Keratinocyte (primary cell): ENCODE measurements around the gene SPON1. TPM values are rescaled to one million over a fixed set of nuclear protein-coding genes. Genes with fewer than 3 reads are reported as not detected.

Experiments
- DNase-seq: peaks from one replicate; pipeline ENCODE4 v3.0.0-alpha.2; 2011; ENCODE audit warnings: low read depth, missing footprints, low spot score
- FAIRE-seq: peaks from 2 replicates; lab custom pipeline; 2011; peaks lifted over from hg19 to GRCh38; lab: Jason Lieb, UNC
- H2AFZ ChIP-seq: 2 replicates; pipeline ENCODE4 v1.6.0; 2012; ENCODE audit warnings: low read length, control low read depth, inconsistent platforms; ENCODE audit not compliant: control insufficient read depth
- H3K27ac ChIP-seq: 2 replicates; pipeline ENCODE4 v1.5.1; 2011; ENCODE audit warnings: low read length; ENCODE audit not compliant: control insufficient read depth, insufficient read depth
- H3K27me3 ChIP-seq: 3 replicates; pipeline ENCODE4 v1.6.0; 2011; ENCODE audit warnings: low read length; ENCODE audit not compliant: control insufficient read depth, insufficient read depth; ENCODE audit errors: extremely low read depth
- H3K36me3 ChIP-seq, 2 experiments: 2 replicates in 1 of 2; 3 replicates in 1 of 2; pipeline ENCODE4 v1.5.1; 2011; ENCODE audit warnings: low read length in 2 of 2, mild to moderate bottlenecking in 1 of 2; ENCODE audit not compliant: control insufficient read depth in 2 of 2, insufficient read depth in 2 of 2; ENCODE audit errors: extremely low read depth in 1 of 2
- H3K4me1 ChIP-seq: 3 replicates; pipeline ENCODE4 v1.5.1; 2011; ENCODE audit warnings: low read length; ENCODE audit not compliant: control insufficient read depth, insufficient read depth; ENCODE audit errors: extremely low read depth
- H3K4me2 ChIP-seq: 3 replicates; pipeline ENCODE4 v1.6.0; 2011; ENCODE audit warnings: low read depth, low read length; ENCODE audit not compliant: control insufficient read depth, insufficient read depth; ENCODE audit errors: extremely low read depth
- H3K4me3 ChIP-seq, 3 experiments: fragments of 200-600 bp in 1 of 3; sonication (generic) in 1 of 3; 2 replicates in 2 of 3; 3 replicates in 1 of 3; pipeline ENCODE4 v1.5.1; 2011 to 2016; ENCODE audit warnings: low read length in 3 of 3, mild to moderate bottlenecking in 3 of 3, control low read depth in 2 of 3, inconsistent platforms in 1 of 3, low read depth in 1 of 3, mixed read lengths in 1 of 3, mixed run types in 1 of 3, moderate library complexity in 1 of 3; ENCODE audit not compliant: control insufficient read depth in 2 of 3, insufficient read depth in 2 of 3; ENCODE audit errors: extremely low read depth in 1 of 3
- H3K79me2 ChIP-seq: 2 replicates; pipeline ENCODE4 v1.6.0; 2012; ENCODE audit warnings: low read length; ENCODE audit not compliant: control insufficient read depth, insufficient read depth
- H3K9ac ChIP-seq: 3 replicates; pipeline ENCODE4 v1.6.0; 2011; ENCODE audit warnings: low read length; ENCODE audit not compliant: control insufficient read depth, insufficient read depth; ENCODE audit errors: extremely low read depth
- H3K9me1 ChIP-seq: 3 replicates; pipeline ENCODE4 v1.6.0; 2011; ENCODE audit warnings: low read length; ENCODE audit not compliant: control insufficient read depth, insufficient read depth; ENCODE audit errors: extremely low read depth
- H3K9me3 ChIP-seq: 2 replicates; pipeline ENCODE4 v1.5.1; 2012; ENCODE audit warnings: low read depth, low read length; ENCODE audit not compliant: control insufficient read depth
- H4K20me1 ChIP-seq: 3 replicates; pipeline ENCODE4 v1.6.0; 2011; ENCODE audit warnings: low read length; ENCODE audit not compliant: control insufficient read depth, insufficient read depth; ENCODE audit errors: extremely low read depth
- EZH2 ChIP-seq: IDR thresholded peaks from one replicate; pipeline ENCODE4 v1.6.1; 2012; ENCODE audit warnings: inconsistent platforms, mild to moderate bottlenecking, low read length, moderate library complexity
- dilution Hi-C: fragments of 300-500 bp; cut with MboI; formaldehyde crosslinking; loops from one replicate; pipeline ENCODE4 v1.7.0; 2020; ENCODE audit warnings: low sequenced_read_pairs; ENCODE audit not compliant: extremely low pct_ligation_motif_present
- polyA plus RNA-seq, 5 experiments: library from polyadenylated mRNA; depleted of rRNA in 3 of 5; stranded (reverse) in 3 of 5; stranded (forward) in 1 of 5; unstranded in 1 of 5; fragments of >200 nt; gene quantifications; 1 replicate in 1 of 5; 2 replicates in 3 of 5; 3 replicates in 1 of 5; pipeline versions ENCODE4 v1.2.1 to v1.2.3, GENCODE V29; 2011 to 2012; ENCODE audit warnings: missing spikeins in 2 of 5, low read depth in 1 of 5, low replicate concordance in 1 of 5
- TF ChIP-seq, protein P1 (sequence below), 3 experiments: IDR thresholded peaks in 1 of 3; conservative IDR thresholded peaks in 1 of 3; optimal IDR thresholded peaks in 1 of 3; 2 replicates in 2 of 3; 3 replicates in 1 of 3; pipeline versions ENCODE3 to v1.5.1; 2011; ENCODE audit warnings: low read length in 3 of 3, mild to moderate bottlenecking in 3 of 3, moderate library complexity in 2 of 3, control low read depth in 1 of 3, inconsistent platforms in 1 of 3; ENCODE audit not compliant: insufficient read depth in 2 of 3; ENCODE audit errors: extremely low read depth in 1 of 3

Gene SPON1
- polyA plus RNA-seq, 1 donor (not counting 4 experiments of a cell fraction or from before 2014, with no cell fraction given) = not detected

DNA sequence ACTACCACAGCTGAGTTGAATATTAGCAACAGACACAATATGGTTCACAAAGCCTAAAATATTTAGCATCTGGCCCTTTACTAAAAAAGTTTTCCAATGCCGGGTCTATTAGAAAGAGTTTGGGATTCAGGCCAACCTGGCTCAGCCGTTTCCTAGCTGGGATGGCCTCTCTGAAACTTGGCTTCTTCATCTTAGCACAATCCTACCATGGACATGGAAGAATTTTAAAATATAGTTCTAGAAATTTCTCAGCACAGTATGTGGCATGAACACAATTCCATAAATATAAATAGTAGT, 292.7 kb downstream of the SPON1 start:
- dilution Hi-C loops = no loop called here
- H3K4me3 ChIP-seq = no peak overlapping the region
- H4K20me1 ChIP-seq = no peaks in the 10 kb centered on the region
- no peak for TF ChIP-seq EZH2
- TF ChIP-seq, protein P1, sequence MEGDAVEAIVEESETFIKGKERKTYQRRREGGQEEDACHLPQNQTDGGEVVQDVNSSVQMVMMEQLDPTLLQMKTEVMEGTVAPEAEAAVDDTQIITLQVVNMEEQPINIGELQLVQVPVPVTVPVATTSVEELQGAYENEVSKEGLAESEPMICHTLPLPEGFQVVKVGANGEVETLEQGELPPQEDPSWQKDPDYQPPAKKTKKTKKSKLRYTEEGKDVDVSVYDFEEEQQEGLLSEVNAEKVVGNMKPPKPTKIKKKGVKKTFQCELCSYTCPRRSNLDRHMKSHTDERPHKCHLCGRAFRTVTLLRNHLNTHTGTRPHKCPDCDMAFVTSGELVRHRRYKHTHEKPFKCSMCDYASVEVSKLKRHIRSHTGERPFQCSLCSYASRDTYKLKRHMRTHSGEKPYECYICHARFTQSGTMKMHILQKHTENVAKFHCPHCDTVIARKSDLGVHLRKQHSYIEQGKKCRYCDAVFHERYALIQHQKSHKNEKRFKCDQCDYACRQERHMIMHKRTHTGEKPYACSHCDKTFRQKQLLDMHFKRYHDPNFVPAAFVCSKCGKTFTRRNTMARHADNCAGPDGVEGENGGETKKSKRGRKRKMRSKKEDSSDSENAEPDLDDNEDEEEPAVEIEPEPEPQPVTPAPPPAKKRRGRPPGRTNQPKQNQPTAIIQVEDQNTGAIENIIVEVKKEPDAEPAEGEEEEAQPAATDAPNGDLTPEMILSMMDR (optimal IDR thresholded peaks at IDR 0.05 in 1 of 3, IDR thresholded peaks at IDR 0.05 in 1 of 3, conservative IDR thresholded peaks at IDR 0.05 in 1 of 3; ENCODE audit: extremely low read depth in 1 of 3, insufficient read depth in 2 of 3, low read length in 3 of 3) = no peak
- H3K27ac ChIP-seq = no peak overlapping the region
- peaks cover 26% of the 10 kb centered on the region for H3K27me3 ChIP-seq
- no peaks in the 10 kb centered on the region for H3K9me3 ChIP-seq
- FAIRE-seq (no peak), DNase-seq (no peak)
- H3K9ac ChIP-seq = no peak overlapping the region
- H3K36me3 ChIP-seq = no peaks in the 10 kb centered on the region
- H3K79me2 ChIP-seq = no peaks in the 10 kb centered on the region
- no peaks in the 10 kb centered on the region for H3K9me1 ChIP-seq
- H3K4me1 ChIP-seq = no peaks in the 10 kb centered on the region
- no peak overlapping the region for H2AFZ ChIP-seq
- H3K4me2 ChIP-seq = no peak overlapping the region

DNA sequence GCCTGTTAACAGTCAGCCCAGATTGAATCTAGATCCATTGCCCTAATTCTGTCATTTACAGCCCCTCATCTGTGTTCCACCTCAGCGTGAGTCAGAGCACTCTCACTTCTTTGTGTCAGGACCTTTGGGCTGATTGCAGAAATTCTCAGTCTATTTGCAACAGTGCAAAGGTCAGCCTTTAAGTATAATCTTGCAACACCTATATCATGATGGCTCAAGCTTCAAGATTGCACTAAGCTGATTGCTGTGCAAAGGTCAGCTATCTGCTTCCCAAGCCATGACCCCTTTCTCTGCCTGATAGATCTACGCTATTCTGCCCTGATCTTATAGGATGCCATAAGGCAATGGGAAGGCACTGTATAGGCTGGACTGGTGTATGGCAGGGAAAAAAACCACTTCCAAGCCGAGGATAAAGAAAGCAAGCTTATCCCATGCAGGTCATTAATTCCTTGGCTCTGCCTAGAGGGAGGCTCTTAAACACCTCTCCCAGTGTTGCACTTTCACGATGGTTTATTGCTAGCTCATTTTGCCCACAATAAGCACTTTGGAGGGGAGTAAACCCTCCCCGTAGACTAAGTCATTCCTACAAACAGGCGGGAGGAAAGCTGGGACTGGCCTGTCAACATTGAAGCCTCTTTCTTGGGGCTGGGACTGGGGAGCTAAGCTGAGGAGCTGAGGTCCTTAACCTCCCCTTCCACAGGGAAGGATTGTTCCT, 295.9 kb downstream of the SPON1 start:
- no peaks in the 10 kb centered on the region for H3K9me1 ChIP-seq
- FAIRE-seq (peak; percentile 26), DNase-seq (no peak)
- no peak overlapping the region for H2AFZ ChIP-seq
- H3K79me2 ChIP-seq = no peaks in the 10 kb centered on the region
- H4K20me1 ChIP-seq = no peaks in the 10 kb centered on the region
- TF ChIP-seq, protein P1 (optimal IDR thresholded peaks at IDR 0.05 in 1 of 3, IDR thresholded peaks at IDR 0.05 in 1 of 3, conservative IDR thresholded peaks at IDR 0.05 in 1 of 3; ENCODE audit: extremely low read depth in 1 of 3, insufficient read depth in 2 of 3, low read length in 3 of 3) = no peak
- TF ChIP-seq EZH2 = no peak
- H3K36me3 ChIP-seq = no peaks in the 10 kb centered on the region
- peaks cover 26% of the 10 kb centered on the region for H3K27me3 ChIP-seq
- dilution Hi-C loops = no loop called here
- H3K4me1 ChIP-seq = no peaks in the 10 kb centered on the region
- no peak overlapping the region for H3K4me2 ChIP-seq
- H3K9me3 ChIP-seq = no peaks in the 10 kb centered on the region
- no peak overlapping the region for H3K9ac ChIP-seq
- no peak overlapping the region for H3K4me3 ChIP-seq
- no peak overlapping the region for H3K27ac ChIP-seq
